Measurements from ENCODE around the gene SPATA2L.
A peak's percentile ranks its signal among the peaks of the same experiment; 100 is the strongest.

Gene SPATA2L

DNA sequence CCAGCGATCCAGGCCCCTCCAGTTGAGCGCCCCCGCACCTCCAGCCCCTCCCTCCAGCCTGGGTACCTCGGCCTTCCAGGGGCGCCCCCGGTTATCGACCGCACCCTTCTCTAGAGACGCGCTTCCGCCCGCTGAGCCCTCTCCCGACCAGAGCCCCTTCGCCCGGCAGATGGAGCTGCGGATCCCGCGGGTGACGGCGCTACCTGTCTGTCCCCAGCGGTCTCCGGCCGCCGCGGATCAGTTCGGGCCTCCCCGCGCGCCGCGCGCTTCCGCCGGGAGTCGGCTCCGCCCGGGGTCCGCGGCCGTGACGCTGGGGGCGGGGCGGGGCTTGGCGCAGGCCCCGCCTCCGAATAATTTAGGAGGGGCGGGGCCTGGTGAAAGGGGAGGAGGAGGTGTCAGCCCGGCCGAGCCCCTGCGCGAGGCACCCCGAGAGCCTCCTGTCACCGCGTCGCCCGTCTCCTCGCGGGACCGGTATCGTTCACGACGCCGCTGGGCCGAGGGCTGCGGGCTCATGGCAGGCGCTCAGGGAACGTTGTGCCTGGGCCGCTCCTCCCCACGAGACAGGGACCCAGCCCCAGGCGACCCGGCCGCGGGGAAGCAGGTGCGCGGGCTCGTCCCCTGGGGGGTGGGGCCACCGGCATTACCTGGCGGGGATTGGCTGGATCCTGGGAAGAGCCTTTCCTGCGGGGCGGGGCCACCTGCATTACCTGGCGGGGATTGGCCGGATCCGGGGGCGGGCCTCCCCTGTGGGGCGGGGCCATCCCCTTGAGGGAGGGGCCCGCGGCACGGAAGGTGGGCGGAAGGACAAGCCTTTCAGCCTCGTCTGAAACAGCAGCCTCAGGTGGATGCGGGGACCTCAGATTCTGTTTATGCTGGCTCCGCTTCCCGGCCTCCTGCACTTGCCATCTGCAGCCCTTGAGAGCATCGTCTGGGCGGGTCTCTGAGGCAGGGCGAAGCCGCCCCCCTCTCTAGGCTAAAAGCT, at the start of gene SPATA2L:
TSS of gene SPATA2L (minus strand) at position 281 of the 982 bp plus-strand sequence. CDS start 473 bp downstream, outside the sequence.
- peak; percentile 98 for DNase-seq

GRCh38 chr16:89749637-89750036, 48.1 kb upstream of the SPATA2L start:
- DNase-seq, result no peak

- no peak for DNase-seq
These were observed 47.4 kb upstream of the SPATA2L start for GRCh38 chr16:89748921-89749320.

- DNase-seq, result no peak
These were observed 46.6 kb upstream of the SPATA2L start for GRCh38 chr16:89748076-89748475.

- no peak for DNase-seq
These were observed 44.5 kb upstream of the SPATA2L start for GRCh38 chr16:89746043-89746442.

GRCh38 chr16:89744813-89745212, 43.3 kb upstream of the SPATA2L start:
- no peak for DNase-seq

DNA sequence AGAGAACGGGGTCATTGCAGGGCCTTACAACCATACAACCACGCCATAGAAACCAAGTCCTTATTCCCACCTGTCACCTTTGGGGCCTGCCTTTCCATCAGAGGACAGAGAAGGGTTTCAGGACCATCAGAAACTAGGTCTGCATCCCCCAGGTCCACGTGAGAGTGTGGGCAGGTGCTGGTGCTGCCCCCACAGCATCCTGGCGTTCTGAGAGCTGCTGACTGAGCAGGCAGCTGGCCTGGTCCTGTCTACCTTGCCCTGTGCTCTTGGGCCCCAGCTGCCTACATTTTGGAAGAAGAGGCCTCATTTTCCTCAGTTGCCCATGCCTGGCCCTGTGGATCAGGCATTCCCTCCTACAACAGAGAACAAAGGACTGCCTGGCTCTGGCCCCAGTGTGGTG, 41.4 kb upstream of the SPATA2L start:
- no peak for DNase-seq

GRCh38 chr16:89741342-89742014, 40.0 kb upstream of the SPATA2L start:
- DNase-seq, result no peak

GRCh38 chr16:89739383-89739782, 37.9 kb upstream of the SPATA2L start:
- DNase-seq, result no peak

- no peak for DNase-seq
These were observed 37.2 kb upstream of the SPATA2L start for GRCh38 chr16:89738538-89739317.

GRCh38 chr16:89738072-89738377, 36.5 kb upstream of the SPATA2L start:
- DNase-seq, result no peak

GRCh38 chr16:89737341-89738071, 36.0 kb upstream of the SPATA2L start:
- DNase-seq, result peak; percentile 54

DNA sequence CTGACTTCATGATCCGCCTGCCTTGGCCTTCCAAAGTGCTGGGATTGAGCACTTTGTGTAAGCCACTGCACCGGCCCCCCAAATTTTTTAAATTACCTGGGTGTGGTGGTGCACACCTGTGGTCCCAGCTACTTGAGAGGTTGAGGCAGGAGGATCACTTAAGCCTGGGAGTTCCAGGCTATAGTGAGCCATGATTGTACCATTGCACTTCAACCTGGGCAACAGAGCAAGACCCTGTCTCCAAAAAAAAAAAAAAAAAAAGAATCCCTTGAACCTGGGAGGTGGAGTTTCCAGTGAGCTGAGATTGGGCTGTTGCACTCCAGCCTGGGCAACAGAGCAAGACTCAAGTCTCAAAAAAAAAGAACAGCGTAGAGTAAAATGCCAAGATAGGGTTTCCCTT, 35.0 kb upstream of the SPATA2L start:
- DNase-seq, result no peak

DNA sequence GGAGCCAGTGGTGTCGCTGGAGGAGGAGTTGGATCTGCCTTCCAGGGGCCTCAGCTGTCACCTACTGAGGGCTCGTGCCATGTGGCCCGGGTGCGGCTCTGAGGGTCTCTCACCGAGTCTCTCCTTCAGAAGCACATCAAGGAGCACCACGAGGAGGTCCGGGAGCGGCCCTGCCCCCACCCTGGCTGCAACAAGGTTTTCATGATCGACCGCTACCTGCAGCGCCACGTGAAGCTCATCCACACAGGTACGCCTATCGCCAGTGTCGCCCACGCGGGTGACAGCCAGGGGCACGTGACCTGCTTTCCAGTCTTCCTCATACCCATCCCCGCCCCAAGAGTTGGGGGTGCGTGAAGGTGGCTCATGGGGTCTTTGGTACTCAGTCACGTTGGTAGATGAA, 32.3 kb upstream of the SPATA2L start:
- no peak for DNase-seq

DNA sequence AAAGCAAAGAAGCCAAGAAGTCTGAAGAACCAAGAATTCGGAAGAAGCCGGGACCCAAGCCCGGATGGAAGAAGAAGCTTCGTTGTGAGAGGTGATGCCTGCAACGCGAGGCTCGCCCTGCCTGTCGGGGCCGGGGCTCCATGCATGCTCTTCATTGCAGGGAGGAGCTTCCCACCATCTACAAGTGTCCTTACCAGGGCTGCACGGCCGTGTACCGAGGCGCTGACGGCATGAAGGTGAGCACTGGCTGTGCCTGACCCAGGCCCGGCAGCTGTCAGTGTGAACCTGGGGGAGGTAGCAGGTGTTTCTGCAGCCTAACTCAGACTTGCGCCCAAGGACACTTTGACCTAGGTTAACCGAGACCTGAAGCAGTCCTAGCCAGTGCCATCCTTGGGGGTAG, 31.8 kb upstream of the SPATA2L start:
- no peak for DNase-seq

DNA sequence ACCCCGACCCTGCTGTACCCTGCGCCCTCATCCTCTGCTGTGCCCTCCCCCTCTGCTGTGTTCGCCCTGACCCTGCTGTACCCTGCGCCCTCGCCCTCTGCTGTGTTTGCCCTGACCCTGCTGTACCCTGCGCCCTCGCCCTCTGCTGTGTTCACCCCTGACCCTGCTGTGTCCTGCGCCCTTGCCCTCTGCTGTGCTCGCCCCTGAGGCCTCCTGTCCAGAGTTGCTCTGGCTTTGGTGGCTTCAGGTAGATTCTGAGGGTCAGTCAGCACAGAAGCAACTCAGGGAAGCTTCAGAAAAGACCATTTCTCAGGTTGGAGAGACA, 31.4 kb upstream of the SPATA2L start:
- no peak for DNase-seq

DNA sequence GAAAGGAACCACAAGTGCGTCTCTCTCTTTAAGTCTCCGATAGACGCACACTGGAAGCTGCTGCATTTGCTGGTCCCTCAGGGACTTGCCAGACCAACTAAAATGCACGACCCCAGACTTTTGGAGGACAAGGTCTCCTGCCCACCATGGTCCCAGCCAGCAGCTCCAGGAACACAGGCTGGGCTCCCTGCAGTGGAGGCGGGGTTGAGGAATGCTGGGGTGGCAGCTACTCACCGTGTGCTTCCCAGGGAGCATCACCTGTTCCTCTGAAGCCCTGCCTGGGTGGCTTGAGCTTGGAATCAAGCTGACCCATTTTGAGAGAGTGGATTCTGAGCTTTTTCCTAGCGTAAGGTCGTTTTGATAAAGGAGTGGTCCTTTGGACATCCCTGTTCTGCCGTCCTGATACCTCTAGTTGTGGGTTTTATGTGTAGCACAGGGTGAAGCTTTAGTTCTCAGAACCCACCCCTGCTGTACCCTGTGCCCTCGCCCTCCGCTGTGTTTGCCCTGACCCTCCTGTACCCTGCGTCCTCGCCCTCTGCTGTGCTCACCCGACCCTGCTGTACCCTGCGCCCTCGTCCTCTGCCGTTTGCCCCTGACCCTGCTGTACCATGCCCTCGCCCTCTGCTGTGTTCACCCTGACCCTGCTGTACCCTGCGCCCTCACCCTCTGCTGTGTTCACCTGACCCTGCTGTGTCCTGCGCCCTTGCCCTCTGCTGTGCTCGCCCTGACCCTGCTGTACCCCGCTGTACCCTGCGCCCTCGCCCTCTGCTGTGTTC, 30.8 kb upstream of the SPATA2L start:
- no peak for DNase-seq

DNA sequence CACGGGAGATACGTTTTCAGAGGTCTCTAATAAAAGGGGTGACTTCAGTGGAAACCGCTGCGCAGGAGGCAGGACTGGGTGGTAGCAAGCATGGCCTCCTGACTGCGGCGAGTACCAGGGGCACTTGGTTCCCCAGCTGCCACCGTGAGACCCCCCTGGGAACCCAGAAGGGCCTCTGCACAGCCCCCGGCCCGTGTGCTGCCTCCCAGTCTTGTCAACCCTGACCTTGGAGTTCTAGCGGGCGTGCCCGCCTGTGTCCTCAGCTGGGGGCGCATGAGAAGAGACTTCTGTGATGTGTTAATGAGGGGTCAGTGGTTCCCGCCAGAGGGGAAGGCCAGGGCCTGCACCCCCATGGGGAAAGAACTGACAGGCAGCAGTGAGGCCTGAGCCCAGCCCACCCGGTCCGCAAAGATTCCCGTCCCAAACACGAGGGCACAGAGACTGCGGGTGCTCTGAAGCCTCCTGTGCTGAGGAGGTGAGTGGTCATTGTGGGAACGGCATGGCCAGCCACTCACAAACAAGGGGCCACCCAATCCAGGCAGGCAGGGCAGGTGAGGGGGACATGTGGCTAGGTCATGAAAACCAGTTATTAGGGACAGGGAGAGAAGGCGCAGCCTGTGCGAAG, 29.2 kb upstream of the SPATA2L start:
- DNase-seq, result no peak

GRCh38 chr16:89729863-89730593, 28.5 kb upstream of the SPATA2L start:
- DNase-seq, result no peak

- no peak for DNase-seq
These were observed 27.8 kb upstream of the SPATA2L start for GRCh38 chr16:89729293-89729692.

Data from stimulated activated CD4-positive, alpha-beta T cell treated with anti-CD3 and anti-CD28 coated beads, Interleukin-15, amount 100 ng/mL, for 24 hours (primary cell).